Panc1 (cell line): ENCODE data around the gene GPR101. TPM values are rescaled to one million over a fixed set of nuclear protein-coding genes. Genes with fewer than 3 reads are reported as not detected.

Experiments
- total RNA-seq: library from RNA; stranded (reverse); gene quantifications from one replicate; pipeline ENCODE4 v1.2.1, GENCODE V29; 2021; ENCODE audit not compliant: unreplicated experiment

Gene GPR101
- total RNA-seq, 1 experiment from 2014 or later, result not detected

Other genes with a start within 250 kb of the GPR101 start
- gene RBMX, start 153.3 kb downstream of the GPR101 start, total RNA-seq, result 239 TPM